Measurements from ENCODE around the gene TTC3.

Gene TTC3

GRCh38 chr21:37060296-37060695 lies 12.8 kb upstream of the TTC3 start:
- no peak for DNase-seq

- DNase-seq, result no peak
These were observed 11.0 kb upstream of the TTC3 start for GRCh38 chr21:37061926-37062592.

- no peak for DNase-seq
These were observed 10.5 kb upstream of the TTC3 start for GRCh38 chr21:37062593-37062935.

DNA sequence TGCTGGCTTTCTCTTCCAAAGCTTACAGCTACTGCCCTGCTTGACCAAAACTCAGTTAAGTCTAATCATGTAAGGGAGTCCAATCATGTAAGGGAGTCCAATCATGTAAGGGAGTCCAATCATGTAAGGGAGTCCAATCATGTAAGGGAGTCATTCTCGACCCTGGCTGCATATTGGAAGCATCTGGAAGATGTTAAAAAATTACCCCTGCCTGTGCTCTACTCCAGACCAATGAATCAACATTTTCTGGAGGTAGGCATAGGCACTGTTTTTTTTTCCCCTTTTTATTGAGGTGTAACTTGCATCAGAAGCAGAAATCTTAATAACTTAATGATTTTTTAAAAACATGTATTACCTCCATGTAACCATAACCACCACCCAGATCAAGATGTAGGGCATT lies 9.6 kb upstream of the TTC3 start:
- DNase-seq, result no peak

- no peak for DNase-seq
These were observed 8.2 kb upstream of the TTC3 start for GRCh38 chr21:37064841-37065240.

- DNase-seq, result no peak
These were observed 7.4 kb upstream of the TTC3 start for GRCh38 chr21:37065561-37066177.

GRCh38 chr21:37071561-37072273 lies 1.3 kb upstream of the TTC3 start:
- peak in 1 of 2 donors; percentile 5 for DNase-seq

GRCh38 chr21:37072274-37072987 lies 623 bp upstream of the TTC3 start:
- DNase-seq, result peak; percentile 81 to 83

- peak; percentile 65 to 86 for DNase-seq
These were observed 553 bp downstream of the TTC3 start for GRCh38 chr21:37073417-37074196.

DNA sequence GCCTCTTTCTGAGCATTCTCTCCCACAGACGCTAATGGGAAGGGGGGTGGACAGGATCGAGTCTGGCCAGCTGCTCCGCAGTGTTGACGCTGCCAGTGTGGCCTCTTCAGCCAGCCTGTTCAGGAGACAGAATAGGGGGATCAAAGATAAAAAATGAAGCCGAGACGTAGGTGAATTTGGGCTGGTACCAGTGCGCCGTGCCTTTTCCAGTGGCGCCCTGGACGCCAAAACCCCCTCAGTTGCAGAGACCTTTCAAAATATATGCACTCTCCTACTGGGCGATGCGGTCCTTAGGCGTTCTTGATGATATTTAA lies 1.1 kb downstream of the TTC3 start:
- DNase-seq, result peak in 1 of 2 donors; percentile 3

GRCh38 chr21:37074546-37074945 lies 1.5 kb downstream of the TTC3 start:
- DNase-seq, result no peak

DNA sequence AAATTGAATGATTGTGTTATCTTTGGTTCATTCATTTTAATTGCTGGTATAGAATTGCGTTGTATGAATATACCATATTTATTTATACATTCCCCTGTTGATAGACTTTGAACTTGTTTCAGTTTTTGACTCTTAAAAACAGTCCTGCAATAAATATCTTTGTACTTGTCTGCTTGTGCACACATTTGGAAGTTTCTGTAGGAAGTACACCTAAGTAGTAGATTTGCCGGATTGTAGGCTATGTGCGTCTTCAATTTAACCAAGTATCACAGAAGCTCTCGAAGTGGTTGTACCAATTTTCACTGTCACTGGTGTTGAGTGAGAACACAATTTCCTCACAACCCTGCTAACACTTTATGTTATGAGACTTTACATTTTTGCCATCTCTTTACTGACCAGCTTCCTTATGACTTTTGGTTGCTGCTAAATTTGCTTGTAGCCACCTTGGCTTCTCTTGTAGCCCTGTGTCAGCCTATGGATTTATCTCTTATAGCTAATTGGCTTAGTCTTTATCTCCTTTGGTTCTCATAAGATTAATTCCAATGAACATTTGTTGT lies 2.2 kb downstream of the TTC3 start:
- DNase-seq, result no peak

DNA sequence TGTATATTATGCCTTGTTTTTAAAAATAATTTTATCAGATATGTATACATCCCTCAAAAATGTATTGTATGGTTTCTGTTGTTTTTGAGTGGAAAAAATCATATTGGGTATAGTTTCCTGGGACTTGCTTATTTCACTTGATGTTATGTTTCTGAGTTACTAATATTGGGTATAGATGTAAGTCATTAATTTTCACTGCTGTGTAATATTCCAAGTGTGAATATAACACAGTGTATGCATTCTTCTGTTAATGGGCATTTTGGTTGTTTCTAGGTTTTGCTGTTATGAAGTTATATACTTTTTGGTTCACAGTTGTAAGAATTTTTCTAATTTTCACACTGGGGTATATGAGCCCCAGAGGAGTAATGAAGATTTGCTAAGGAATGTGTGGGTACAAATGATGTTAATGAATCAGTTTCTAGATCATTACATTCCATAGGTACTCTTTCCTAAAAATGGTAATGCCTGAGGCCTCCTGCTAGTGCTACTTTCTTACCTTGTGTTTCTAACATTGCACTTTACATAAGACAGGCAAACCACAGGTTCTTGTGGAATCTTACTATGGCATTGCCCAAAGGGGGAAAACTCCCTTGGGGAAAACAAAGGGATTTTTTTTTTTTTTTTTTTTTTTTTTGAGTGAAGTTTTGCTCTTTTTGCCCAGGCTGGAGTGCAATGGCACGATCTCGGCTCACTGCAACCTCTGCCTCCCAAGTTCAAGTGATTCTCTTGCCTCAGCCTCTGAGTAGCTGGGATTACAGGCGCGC lies 3.2 kb downstream of the TTC3 start:
- no peak for DNase-seq

GRCh38 chr21:37077403-37077802 lies 4.3 kb downstream of the TTC3 start:
- no peak for DNase-seq

DNA sequence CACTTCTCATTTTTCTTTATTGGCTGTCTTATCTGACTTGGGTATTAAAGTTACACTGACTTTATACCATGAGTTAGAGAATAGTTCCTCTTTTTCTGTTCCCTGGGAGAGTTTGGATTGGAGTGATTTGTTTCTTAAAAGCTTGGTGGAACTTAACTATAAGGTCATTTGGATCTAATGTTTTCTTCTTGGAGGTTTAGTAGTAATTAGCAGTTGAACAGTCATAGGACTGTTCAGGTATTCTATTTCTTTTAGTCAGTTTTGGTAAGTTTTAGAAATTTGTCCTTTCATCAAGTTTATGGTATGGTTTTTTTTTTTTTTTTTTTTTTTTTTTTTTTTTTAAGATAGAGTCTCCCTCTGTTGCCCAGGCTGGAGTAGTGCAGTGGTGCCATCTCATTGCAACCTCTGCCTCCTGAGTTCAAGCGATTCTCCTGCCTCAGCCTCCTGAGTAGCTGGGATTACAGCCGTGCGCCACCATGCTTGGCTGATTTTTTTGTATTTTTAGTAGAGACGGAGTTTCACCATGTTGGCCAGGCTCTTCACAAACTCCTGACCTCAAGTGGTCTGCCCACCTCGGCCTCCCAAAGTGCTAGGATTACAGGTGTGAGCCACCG lies 6.3 kb downstream of the TTC3 start:
- no peak for DNase-seq

- DNase-seq, result no peak
These were observed 9.3 kb downstream of the TTC3 start for GRCh38 chr21:37082375-37082774.

DNA sequence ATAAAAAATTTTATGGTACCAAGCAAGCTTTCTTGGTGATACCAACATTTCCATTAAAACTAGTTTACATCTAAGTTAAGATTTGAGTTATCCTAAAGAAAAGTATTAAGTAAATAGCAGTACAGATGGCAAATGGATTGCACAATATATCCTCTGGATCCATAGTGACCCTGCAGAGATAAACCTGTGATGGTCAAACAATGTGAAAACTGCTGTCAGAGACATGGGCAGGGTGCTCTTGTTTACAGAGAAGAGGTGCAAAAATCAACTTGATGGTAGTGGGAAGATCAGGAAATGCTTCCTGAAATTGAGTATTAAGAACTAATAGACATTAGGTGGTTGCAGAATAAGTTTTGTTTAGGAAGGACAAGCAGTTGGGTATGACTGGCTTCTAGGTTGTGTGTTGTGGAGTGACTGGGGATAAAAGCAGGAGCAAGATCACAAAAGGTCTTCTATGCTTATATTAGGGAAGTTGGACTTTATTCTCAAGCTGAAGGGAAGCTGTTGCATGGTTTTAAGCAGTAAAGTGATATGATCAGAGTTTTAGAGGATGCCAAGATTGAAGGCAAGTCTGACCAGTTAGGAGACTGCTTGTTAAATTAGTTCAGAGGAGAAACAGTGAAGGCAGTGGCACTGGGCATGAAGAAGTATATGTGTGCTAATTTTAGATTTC lies 9.9 kb downstream of the TTC3 start:
- no peak for DNase-seq

DNA sequence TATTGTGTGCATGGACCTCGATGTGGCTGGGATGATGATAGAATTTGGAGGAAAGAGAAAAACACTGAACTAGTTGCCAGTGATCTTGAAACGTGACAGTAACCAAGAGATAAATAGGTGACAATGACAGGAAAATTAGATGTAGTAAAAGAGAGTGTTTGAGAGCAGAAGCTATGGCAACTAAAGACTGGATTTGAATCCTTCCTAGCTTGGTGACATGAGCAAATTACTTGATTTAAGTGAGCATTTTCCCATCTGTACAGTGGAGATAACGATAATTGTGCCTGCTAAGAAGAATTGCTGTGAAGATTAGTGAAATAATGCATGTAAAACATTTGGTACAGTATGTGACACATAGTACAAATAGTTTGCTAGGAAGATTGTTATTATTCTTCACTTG lies 12.7 kb downstream of the TTC3 start:
- no peak for DNase-seq

GRCh38 chr21:37087188-37087587 lies 14.1 kb downstream of the TTC3 start:
- DNase-seq, result peak in 1 of 2 donors; percentile 4

GRCh38 chr21:37088186-37088735 lies 15.2 kb downstream of the TTC3 start:
- no peak for DNase-seq

DNA sequence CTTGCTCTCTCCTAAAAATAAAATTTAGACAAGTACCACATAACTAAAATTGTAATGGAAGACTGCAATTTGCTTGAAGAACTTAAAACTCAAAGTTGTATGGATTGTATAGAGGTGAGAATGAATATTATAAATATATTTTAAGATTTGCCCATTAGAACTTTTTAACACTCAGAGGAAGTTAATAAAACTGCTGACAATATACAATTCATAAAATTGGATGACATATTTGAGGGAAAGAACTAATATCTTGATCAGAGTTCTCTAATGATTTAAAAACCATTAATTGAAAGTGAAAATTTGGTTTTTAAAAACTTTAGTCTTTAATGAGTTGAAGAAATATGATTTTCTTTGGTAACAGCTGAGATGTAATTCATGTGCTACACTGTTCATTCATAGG lies 20.9 kb downstream of the TTC3 start:
- DNase-seq, result no peak
